H1 (cell line): ENCODE results near the gene ZNF429. TPM values are rescaled to one million over a fixed set of nuclear protein-coding genes. Genes with fewer than 3 reads are reported as not detected.
A peak's percentile ranks its signal among the peaks of the same experiment; 100 is the strongest.
"Not testable (repeated sequence)": the region's sequence is repeated elsewhere in the genome, so short reads cannot be mapped to it uniquely, and the experiment has no call there.

ENCODE experiments used
- CTCF ChIA-PET: fragments of 300-600 bp; sonication (Branson Sonifier 250); formaldehyde crosslinking; loops from one replicate; lab custom pipeline; 2021; ENCODE audit not compliant: partially characterized antibody; lab: Charles Lee
- POLR2A ChIA-PET: fragments of 300-600 bp; sonication (Branson Sonifier 250); formaldehyde crosslinking; loops from one replicate; lab custom pipeline; 2021; ENCODE audit warnings: inconsistent platforms; ENCODE audit not compliant: partially characterized antibody; lab: Charles Lee
- DNase-seq, 2 experiments: peaks; one replicate each; pipeline versions ENCODE4 v3.0.0 to v3.0.0-alpha.2; 2010 to 2022; ENCODE audit warnings: low spot score in 2 of 2, low read depth in 1 of 2, mixed read lengths in 1 of 2
- FAIRE-seq: peaks from 2 replicates; lab custom pipeline; 2011; peaks lifted over from hg19 to GRCh38; lab: Jason Lieb, UNC
- H2AFZ ChIP-seq: 2 replicates; pipeline ENCODE4 v1.8.1; 2012; ENCODE audit warnings: low read length, inconsistent platforms
- H2AK5ac ChIP-seq: 2 replicates; pipeline ENCODE4 v1.6.1; 2013; ENCODE audit warnings: low read depth, low read length
- H2BK120ac ChIP-seq: replicated peaks from 2 replicates; pipeline ENCODE3; 2013; ENCODE audit warnings: low read depth, low read length, inconsistent platforms
- H2BK12ac ChIP-seq: 2 replicates; pipeline ENCODE4 v1.6.1; 2013; ENCODE audit warnings: low read depth, low read length
- H2BK15ac ChIP-seq: 2 replicates; pipeline ENCODE4 v1.6.1; 2013; ENCODE audit warnings: low read length
- H2BK20ac ChIP-seq: 2 replicates; pipeline ENCODE4 v1.6.1; 2013; ENCODE audit warnings: low read length
- H2BK5ac ChIP-seq: 2 replicates; pipeline ENCODE4 v1.6.1; 2013; ENCODE audit warnings: low read depth, low read length
- H3K14ac ChIP-seq: 2 replicates; pipeline ENCODE4 v1.6.1; 2013; ENCODE audit warnings: inconsistent platforms; ENCODE audit not compliant: insufficient read length
- H3K18ac ChIP-seq: 2 replicates; pipeline ENCODE4 v1.6.1; 2013; ENCODE audit warnings: low read length; ENCODE audit errors: extremely low read depth
- H3K23ac ChIP-seq: 2 replicates; pipeline ENCODE4 v1.6.1; 2013; ENCODE audit warnings: inconsistent platforms; ENCODE audit not compliant: insufficient read length
- H3K23me2 ChIP-seq: 2 replicates; pipeline ENCODE4 v1.6.1; 2013; ENCODE audit warnings: low read depth, low read length
- H3K27ac ChIP-seq: 2 replicates; pipeline ENCODE4 v1.6.1; 2011; ENCODE audit warnings: low read depth, low read length, inconsistent platforms
- H3K27me3 ChIP-seq, 4 experiments: replicated peaks in 1 of 4; 1 replicate in 1 of 4; 2 replicates in 3 of 4; pipeline versions ENCODE4 v1.6.1 to v1.8.1; 2011 to 2013; ENCODE audit warnings: low read length in 3 of 4, mild to moderate bottlenecking in 3 of 4, inconsistent platforms in 2 of 4, mixed read lengths in 2 of 4, moderate library complexity in 1 of 4; ENCODE audit not compliant: control insufficient read depth in 3 of 4, insufficient read depth in 3 of 4; ENCODE audit errors: extremely low read depth in 1 of 4
- H3K36me3 ChIP-seq, 4 experiments: 2 replicates each; pipeline versions ENCODE4 v1.6.1 to v1.8.1; 2011 to 2013; ENCODE audit warnings: mild to moderate bottlenecking in 4 of 4, low read length in 3 of 4, moderate library complexity in 2 of 4, control low read depth in 1 of 4, inconsistent platforms in 1 of 4; ENCODE audit not compliant: insufficient read depth in 4 of 4, control insufficient read depth in 2 of 4
- H3K4ac ChIP-seq: replicated peaks from 2 replicates; pipeline ENCODE3; 2013; ENCODE audit warnings: low read length, low read depth, mixed read lengths, inconsistent platforms; ENCODE audit not compliant: insufficient read length
- H3K4me1 ChIP-seq, 4 experiments: replicated peaks in 1 of 4; 1 replicate in 1 of 4; 2 replicates in 3 of 4; pipeline versions ENCODE4 v1.6.1 to v1.8.1; 2011 to 2013; ENCODE audit warnings: low read length in 3 of 4, inconsistent platforms in 2 of 4, mixed read lengths in 1 of 4; ENCODE audit not compliant: insufficient read depth in 4 of 4, control insufficient read depth in 3 of 4
- H3K4me2 ChIP-seq, 2 experiments: 2 replicates each; pipeline versions ENCODE4 v1.6.1 to v1.8.1; 2011 to 2013; ENCODE audit warnings: low read depth in 2 of 2, low read length in 2 of 2, control low read depth in 1 of 2, inconsistent platforms in 1 of 2, mild to moderate bottlenecking in 1 of 2; ENCODE audit not compliant: insufficient read depth in 1 of 2
- H3K4me3 ChIP-seq, 4 experiments: fragments of 200-600, 300-600 bp in 1 of 4; sonication (generic), shearing (Covaris generic), sonication (Bioruptor Twin) in 1 of 4; 2 replicates each; pipeline versions ENCODE4 v1.5.1 to v1.8.1; 2011 to 2016; ENCODE audit warnings: low read length in 4 of 4, low read depth in 3 of 4, control low read depth in 2 of 4, inconsistent platforms in 2 of 4, mild to moderate bottlenecking in 2 of 4, mixed read lengths in 1 of 4, moderate library complexity in 1 of 4; ENCODE audit not compliant: insufficient read depth in 2 of 4; ENCODE audit errors: extremely low read depth in 1 of 4
- H3K56ac ChIP-seq: replicated peaks from 2 replicates; pipeline ENCODE3; 2013; ENCODE audit warnings: low read depth, mild to moderate bottlenecking, mixed read lengths, low read length, inconsistent platforms; ENCODE audit not compliant: insufficient read length
- H3K79me1 ChIP-seq: 2 replicates; pipeline ENCODE4 v1.6.1; 2013; ENCODE audit warnings: low read depth, low read length, control low read depth
- H3K79me2 ChIP-seq, 2 experiments: 2 replicates each; pipeline versions ENCODE4 v1.6.1 to v1.8.1; 2012 to 2013; ENCODE audit warnings: low read length in 2 of 2, mild to moderate bottlenecking in 2 of 2, inconsistent platforms in 1 of 2; ENCODE audit not compliant: insufficient read depth in 2 of 2, control insufficient read depth in 1 of 2
- H3K9ac ChIP-seq, 4 experiments: replicated peaks in 1 of 4; 1 replicate in 1 of 4; 2 replicates in 3 of 4; pipeline versions ENCODE4 v1.6.1 to v1.8.1; 2011 to 2013; ENCODE audit warnings: low read depth in 3 of 4, low read length in 3 of 4, control low read depth in 2 of 4, mild to moderate bottlenecking in 2 of 4, moderate library complexity in 2 of 4, inconsistent platforms in 1 of 4; ENCODE audit errors: extremely low read depth in 1 of 4
- H3K9me3 ChIP-seq, 2 experiments: 2 replicates each; pipeline versions ENCODE4 v1.6.1 to v1.8.1; 2012 to 2013; ENCODE audit warnings: mild to moderate bottlenecking in 2 of 2, moderate library complexity in 2 of 2, control low read depth in 1 of 2, inconsistent platforms in 1 of 2, low read depth in 1 of 2, low read length in 1 of 2, mixed read lengths in 1 of 2; ENCODE audit not compliant: insufficient read depth in 2 of 2
- H4K20me1 ChIP-seq, 2 experiments: replicated peaks in 1 of 2; 2 replicates each; pipeline versions ENCODE3 to v1.8.1; 2011 to 2013; ENCODE audit warnings: inconsistent platforms in 2 of 2, low read length in 2 of 2, mild to moderate bottlenecking in 1 of 2; ENCODE audit not compliant: insufficient read depth in 2 of 2, control insufficient read depth in 1 of 2
- H4K5ac ChIP-seq: 2 replicates; pipeline ENCODE4 v1.6.1; 2013; ENCODE audit warnings: low read length, low read depth, mixed read lengths, inconsistent platforms; ENCODE audit not compliant: insufficient read length
- H4K8ac ChIP-seq: 2 replicates; pipeline ENCODE4 v1.8.0; 2013; ENCODE audit warnings: mild to moderate bottlenecking, moderate library complexity, low read length, inconsistent platforms; ENCODE audit not compliant: insufficient read depth; ENCODE audit errors: extremely low read depth
- H4K91ac ChIP-seq: replicated peaks from 2 replicates; pipeline ENCODE3; 2013; ENCODE audit warnings: low read length, mixed read lengths, inconsistent platforms; ENCODE audit not compliant: insufficient read length
- ZNF274 ChIP-seq: IDR thresholded peaks from 2 replicates; pipeline ENCODE4 v1.7.0; 2012; ENCODE audit warnings: low read length, borderline replicate concordance; ENCODE audit errors: extremely low read depth
- WGBS, 2 experiments: shearing (Covaris generic) in 1 of 2; methylation state at CpG; one replicate each; pipeline versions ENCODE4 v1.1.6 to v1.1.7; 2013 to 2015; ENCODE audit warnings: low lambda C conversion rate in 2 of 2, mixed read lengths in 2 of 2, inconsistent platforms in 1 of 2, low coverage in 1 of 2, missing lambda C conversion rate in 1 of 2; ENCODE audit not compliant: insufficient replicate concordance in 2 of 2, insufficient coverage in 1 of 2, insufficient read length in 1 of 2; ENCODE audit errors: extremely low coverage in 1 of 2, missing lambda C conversion rate in 1 of 2; 5-methylcytosine and 5-hydroxymethylcytosine counted together
- polyA plus RNA-seq, 7 experiments: library from polyadenylated mRNA; depleted of rRNA in 3 of 7; stranded (reverse) in 5 of 7; unstranded in 2 of 7; fragments of >200 nt in 5 of 7; fragments of 200-250 nt in 2 of 7; gene quantifications; 1 replicate in 5 of 7; 2 replicates in 1 of 7; 4 replicates in 1 of 7; pipeline versions ENCODE4 v1.2.1 to v1.2.3, GENCODE V29; 2011 to 2013; ENCODE audit warnings: missing spikeins in 2 of 7, mixed read lengths in 2 of 7
- total RNA-seq: library from RNA; stranded (reverse); fragmentation: NEBNext Ultra II Directional; extraction: Animal tissue kit (Norgen Biotek cat#: 25700); gene quantifications from 2 replicates; pipeline ENCODE4 v1.2.1, GENCODE V29; 2021

Gene ZNF429
- total and polyA plus RNA-seq, 2 of the 8 experiments (the other 6 are each of a cell fraction or from before 2014, with no cell fraction given), result 10.9 to 15.0 TPM

DNA sequence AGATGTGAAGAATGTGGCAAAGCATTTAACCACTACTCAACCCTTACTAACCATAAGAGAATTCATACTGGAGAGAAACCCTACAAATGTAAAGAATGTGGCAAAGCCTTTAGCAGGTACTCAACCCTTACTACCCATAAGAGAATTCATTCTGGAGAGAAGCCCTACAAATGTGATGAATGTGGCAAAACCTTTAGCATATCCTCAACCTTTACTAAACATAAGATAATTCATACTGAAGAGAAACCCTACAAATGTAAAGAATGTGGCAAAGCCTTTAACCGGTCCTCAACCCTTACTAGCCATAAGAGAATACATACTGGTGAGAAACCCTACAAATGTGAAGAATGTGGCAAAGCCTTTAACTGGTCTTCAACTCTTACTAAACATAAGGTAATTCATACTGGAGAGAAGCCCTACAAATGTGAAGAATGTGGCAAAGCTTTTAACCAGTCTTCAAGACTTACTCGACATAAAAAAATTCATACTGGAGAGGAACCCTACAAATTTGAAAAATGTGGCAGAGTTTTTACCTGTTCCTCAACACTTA lies 31.4 kb downstream of the ZNF429 start:
- H3K79me1 ChIP-seq, H3K79me2 ChIP-seq, H3K4me1 ChIP-seq, FAIRE-seq, H3K9ac ChIP-seq, H3K4ac ChIP-seq, H3K18ac ChIP-seq, H4K8ac ChIP-seq, DNase-seq, H4K20me1 ChIP-seq, H2BK20ac ChIP-seq, H3K56ac ChIP-seq, CTCF ChIA-PET, H3K27me3 ChIP-seq, H2AK5ac ChIP-seq, H4K5ac ChIP-seq, H2BK120ac ChIP-seq, H3K23ac ChIP-seq, H2AFZ ChIP-seq, H3K4me3 ChIP-seq, H3K27ac ChIP-seq, H2BK15ac ChIP-seq, H2BK12ac ChIP-seq, H3K23me2 ChIP-seq, H4K91ac ChIP-seq, H2BK5ac ChIP-seq, H3K4me2 ChIP-seq, H3K14ac ChIP-seq: not testable (repeated sequence)
- Histone ChIP-seq H3K9me3 (peaks cover 33 to 35% of the 10 kb centered on the region in 2 experiments), H3K36me3 (peaks cover 0 to 58% (median 28%) of the 10 kb centered on the region in 4 experiments; a peak in 5 of 8 replicates)
- peak; percentile 81 for TF ChIP-seq ZNF274
- POLR2A ChIA-PET, result interaction anchor here (0.6 to 1.1 kb wide), 2 partner anchors 16 to 123 kb away, joined by 3 read pairs; no protein-coding TSS in a partner anchor
- 95% methylated on average over 2 of the region's 2 CpGs; no CpG with 5 or more reads in 1 of the 2 experiments for WGBS, 2 experiments
